Transverse colon (tissue), 4 donors: ENCODE results near the gene TNFRSF4. TPM values are rescaled to one million over a fixed set of nuclear protein-coding genes. Genes with fewer than 3 reads are reported as not detected.

ENCODE experiments used
- DNase-seq: peaks from one replicate; pipeline ENCODE4 v3.0.0-alpha.2; 2019
- H3K27ac ChIP-seq, 4 donors: fragments of 200-600 bp; sonication (generic); 2 replicates each; pipeline ENCODE4 v1.5.1; 2016 to 2018; ENCODE audit warnings: inconsistent platforms in 4 of 4
- H3K27me3 ChIP-seq: fragments of 200-600 bp; sonication (generic); 2 replicates; pipeline ENCODE4 v1.5.1; 2017; ENCODE audit warnings: inconsistent platforms
- H3K36me3 ChIP-seq, 4 donors: fragments of 200-600 bp; sonication (generic); 2 replicates each; pipeline ENCODE4 v1.5.1; 2017 to 2019; ENCODE audit warnings: inconsistent platforms in 4 of 4
- H3K4me1 ChIP-seq, 4 donors: fragments of 200-600 bp; sonication (generic); 2 replicates each; pipeline ENCODE4 v1.5.1; 2017 to 2020; ENCODE audit warnings: inconsistent platforms in 4 of 4
- H3K4me3 ChIP-seq, 4 donors: fragments of 200-600 bp; sonication (generic); 1 replicate in 1 of 4; 2 replicates in 3 of 4; pipeline versions ENCODE4 v1.5.1 to v1.6.1; 2017 to 2019; ENCODE audit warnings: inconsistent platforms in 4 of 4
- H3K9me3 ChIP-seq, 2 donors: fragments of 200-600 bp; sonication (generic); 2 replicates each; pipeline ENCODE4 v1.5.1; 2017 to 2019; ENCODE audit warnings: inconsistent platforms in 2 of 2
- CTCF ChIP-seq, 5 experiments: fragments of 200-600 bp in 3 of 5; fragments of 450-650 bp in 2 of 5; sonication (generic) in 3 of 5; IDR thresholded peaks; 1 replicate in 2 of 5; 2 replicates in 3 of 5; pipeline ENCODE4 v1.5.1; 2016 to 2017; ENCODE audit warnings: antibody characterized with exemption in 5 of 5, inconsistent platforms in 3 of 5, mild to moderate bottlenecking in 2 of 5, moderate library complexity in 1 of 5
- EP300 ChIP-seq: sonication (generic); formaldehyde crosslinking; IDR thresholded peaks from one replicate; pipeline ENCODE4 v1.6.1; 2017; ENCODE audit warnings: antibody characterized with exemption, low read depth
- POLR2A ChIP-seq: fragments of 450-650 bp; IDR thresholded peaks from one replicate; pipeline ENCODE4 v1.6.1; 2016; ENCODE audit warnings: antibody characterized with exemption, mild to moderate bottlenecking, moderate library complexity
- POLR2AphosphoS5 ChIP-seq, 3 donors: sonication (generic); formaldehyde crosslinking; IDR thresholded peaks; one replicate each; pipeline ENCODE4 v1.6.1; 2016; ENCODE audit warnings: antibody characterized with exemption in 3 of 3
- WGBS, 2 donors: methylation state at CpG; one replicate each; pipeline ENCODE4 v1.1.5; 2018; ENCODE audit warnings: low coverage in 1 of 2; 5-methylcytosine and 5-hydroxymethylcytosine counted together
- in situ Hi-C, 4 donors: fragments of 200-750 bp; cut with MboI; loops; one replicate each; pipeline versions ENCODE4 v1.15.0 to v1.15.1; 2017; ENCODE audit warnings: low sequenced_read_pairs in 3 of 4, low pct_ligation_motif_present in 1 of 4, low pct_unique_long_range_greater_than_20kb in 1 of 4
- intact Hi-C: fragments of 100-400 bp; cut with DNase I; formaldehyde crosslinking; loops from one replicate; pipeline ENCODE4 v1.15.1; 2023; ENCODE audit warnings: low total_unique reads
- total RNA-seq, 4 donors: library from RNA; depleted of rRNA; stranded (reverse); fragments of >200 nt; gene quantifications; one replicate each; pipeline ENCODE4 v1.1.0, GENCODE V29; 2016

TNFRSF4 gene
- total RNA-seq, 4 donors from 2014 or later = 0.55 to 4.8 TPM; not detected in 2

- in situ Hi-C loops = no loop called here
- H3K4me1 ChIP-seq = peaks cover 7 to 28% (median 24%) of the 10 kb centered on the region in 4 donors
- intact Hi-C loops = no loop called here
- peaks cover 52% of the 10 kb centered on the region for H3K27me3 ChIP-seq
- H3K9me3 ChIP-seq = no peaks in the 10 kb centered on the region
- no peak overlapping the region for H3K4me3 ChIP-seq
- WGBS, 2 donors = 23% methylated on average over 26 of the region's 30 CpGs; no CpG with 5 or more reads in 1 of the 2 donors
- no peaks in the 10 kb centered on the region for H3K36me3 ChIP-seq
- no peak for DNase-seq
- no peak overlapping the region for H3K27ac ChIP-seq
- TF ChIP-seq POLR2AphosphoS5 (IDR thresholded peaks at IDR 0.05) (no peak), POLR2A (no peak), EP300 (no peak), CTCF (IDR thresholded peaks at IDR 0.05) (no peak)
Observed at GRCh38 chr1:1239614-1240347, 25.8 kb upstream of the TNFRSF4 start.

- H3K4me1 ChIP-seq = peaks cover 4 to 25% (median 21%) of the 10 kb centered on the region in 4 donors
- intact Hi-C loops (no loop called here), in situ Hi-C loops (no loop called here)
- no peaks in the 10 kb centered on the region for H3K9me3 ChIP-seq
- no peak overlapping the region for H3K4me3 ChIP-seq
- WGBS, 2 donors = 26% methylated on average over 8 of the region's 15 CpGs; no CpG with 5 or more reads in 1 of the 2 donors
- peaks cover 52% of the 10 kb centered on the region for H3K27me3 ChIP-seq
- DNase-seq = no peak
- no peak overlapping the region for H3K27ac ChIP-seq
- no peak for TF ChIP-seq POLR2A
- no peak for TF ChIP-seq POLR2AphosphoS5 (IDR thresholded peaks at IDR 0.05)
- no peak for TF ChIP-seq CTCF (IDR thresholded peaks at IDR 0.05)
- H3K36me3 ChIP-seq = no peaks in the 10 kb centered on the region
Observed at GRCh38 chr1:1239227-1239613, 25.3 kb upstream of the TNFRSF4 start.

GRCh38 chr1:1238702-1239178, 24.8 kb upstream of the TNFRSF4 start:
- in situ Hi-C loops = no loop called here
- TF ChIP-seq CTCF (IDR thresholded peaks at IDR 0.05) (no peak), POLR2A (no peak), POLR2AphosphoS5 (IDR thresholded peaks at IDR 0.05) (no peak)
- Histone ChIP-seq H3K36me3 (no peaks in the 10 kb centered on the region), H3K27me3 (peaks cover 52% of the 10 kb centered on the region), H3K27ac (no peak overlapping the region), H3K9me3 (no peaks in the 10 kb centered on the region), H3K4me1 (peaks cover 4 to 21% (median 18%) of the 10 kb centered on the region in 4 donors), H3K4me3 (no peak overlapping the region)
- WGBS, 2 donors = 39% methylated on average over 19 of the region's 19 CpGs; no CpG with 5 or more reads in 1 of the 2 donors
- DNase-seq = no peak
- intact Hi-C loops = no loop called here

- Histone ChIP-seq H3K4me1 (peaks cover 5 to 24% (median 22%) of the 10 kb centered on the region in 4 donors), H3K27ac (no peak overlapping the region), H3K27me3 (peaks cover 52% of the 10 kb centered on the region), H3K4me3 (no peak overlapping the region), H3K36me3 (no peaks in the 10 kb centered on the region), H3K9me3 (no peaks in the 10 kb centered on the region)
- 12% methylated on average over 17 of the region's 48 CpGs; no CpG with 5 or more reads in 1 of the 2 donors for WGBS, 2 donors
- intact Hi-C loops (no loop called here), in situ Hi-C loops (no loop called here)
- DNase-seq = peak; percentile 24
- TF ChIP-seq CTCF (IDR thresholded peaks at IDR 0.05) (no peak), POLR2A (no peak), POLR2AphosphoS5 (IDR thresholded peaks at IDR 0.05) (no peak), EP300 (no peak)
Observed at GRCh38 chr1:1237874-1238701, 24.1 kb upstream of the TNFRSF4 start.
